Trophoblast cell (in vitro differentiated cells and primary cell): ENCODE data around the gene EXOSC9.

Experiments
- DNase-seq, 2 donors: peaks; one replicate each; pipeline ENCODE4 v3.0.0-alpha.2; 2016
- H2AFZ ChIP-seq: 2 replicates; pipeline ENCODE4 v1.6.1; 2013; ENCODE audit warnings: low read length, moderate library complexity, mild to moderate bottlenecking; ENCODE audit not compliant: insufficient read depth, poor library complexity
- H2AK5ac ChIP-seq: 2 replicates; pipeline ENCODE4 v1.6.1; 2013; ENCODE audit warnings: mild to moderate bottlenecking, low read length
- H2BK120ac ChIP-seq: 2 replicates; pipeline ENCODE4 v1.6.1; 2013; ENCODE audit warnings: low read length, mild to moderate bottlenecking, moderate library complexity; ENCODE audit not compliant: insufficient read depth, poor library complexity
- H2BK12ac ChIP-seq: 2 replicates; pipeline ENCODE4 v1.6.1; 2013; ENCODE audit warnings: mild to moderate bottlenecking, low read length, moderate library complexity
- H2BK5ac ChIP-seq: 2 replicates; pipeline ENCODE4 v1.6.1; 2013; ENCODE audit warnings: low read length, low read depth, moderate library complexity, mild to moderate bottlenecking; ENCODE audit not compliant: poor library complexity
- H3K14ac ChIP-seq: 2 replicates; pipeline ENCODE4 v1.6.1; 2013; ENCODE audit warnings: mild to moderate bottlenecking, low read length
- H3K18ac ChIP-seq: 2 replicates; pipeline ENCODE4 v1.6.1; 2013; ENCODE audit warnings: mild to moderate bottlenecking, low read length
- H3K23ac ChIP-seq: 2 replicates; pipeline ENCODE4 v1.6.1; 2013; ENCODE audit warnings: low read length
- H3K27ac ChIP-seq: 2 replicates; pipeline ENCODE4 v1.5.1; 2013; ENCODE audit warnings: low read depth, mild to moderate bottlenecking, inconsistent platforms, low read length, moderate library complexity
- H3K27me3 ChIP-seq: 2 replicates; pipeline ENCODE4 v1.6.1; 2013; ENCODE audit warnings: inconsistent platforms, mild to moderate bottlenecking, low read length, moderate library complexity; ENCODE audit not compliant: insufficient read depth
- H3K36me3 ChIP-seq, 2 experiments: 1 replicate in 1 of 2; 2 replicates in 1 of 2; pipeline ENCODE4 v1.6.1; 2013; ENCODE audit warnings: low read length in 2 of 2, mild to moderate bottlenecking in 2 of 2, moderate library complexity in 1 of 2; ENCODE audit not compliant: insufficient read depth in 2 of 2, control insufficient read depth in 1 of 2
- H3K4ac ChIP-seq: 2 replicates; pipeline ENCODE4 v1.6.1; 2013; ENCODE audit warnings: low read depth, mild to moderate bottlenecking, low read length, moderate library complexity
- H3K4me1 ChIP-seq, 2 experiments: 1 replicate in 1 of 2; 2 replicates in 1 of 2; pipeline ENCODE4 v1.6.1; 2013; ENCODE audit warnings: low read length in 2 of 2, mild to moderate bottlenecking in 2 of 2, moderate library complexity in 1 of 2; ENCODE audit not compliant: insufficient read depth in 2 of 2, control insufficient read depth in 1 of 2
- H3K4me2 ChIP-seq: 2 replicates; pipeline ENCODE4 v1.6.1; 2013; ENCODE audit warnings: inconsistent platforms, mild to moderate bottlenecking, low read length, moderate library complexity
- H3K4me3 ChIP-seq: 2 replicates; pipeline ENCODE4 v1.5.1; 2013; ENCODE audit warnings: mild to moderate bottlenecking, low read depth, low read length, inconsistent platforms
- H3K79me1 ChIP-seq: one replicate; pipeline ENCODE4 v1.6.1; 2013; ENCODE audit warnings: low read length
- H3K79me2 ChIP-seq: 2 replicates; pipeline ENCODE4 v1.6.1; 2013; ENCODE audit warnings: low read length, mild to moderate bottlenecking; ENCODE audit not compliant: control insufficient read depth, insufficient read depth, poor library complexity
- H3K9ac ChIP-seq: 2 replicates; pipeline ENCODE4 v1.6.1; 2013; ENCODE audit warnings: mild to moderate bottlenecking, low read length
- H3K9me3 ChIP-seq: 2 replicates; pipeline ENCODE4 v1.6.1; 2013; ENCODE audit warnings: low read depth, mild to moderate bottlenecking, control low read depth, inconsistent platforms, low read length; ENCODE audit not compliant: insufficient read depth
- H4K12ac ChIP-seq: 2 replicates; pipeline ENCODE4 v1.6.1; 2013; ENCODE audit warnings: low read depth, mild to moderate bottlenecking, low read length, moderate library complexity
- H4K8ac ChIP-seq: 2 replicates; pipeline ENCODE4 v1.6.1; 2013; ENCODE audit warnings: low read depth, mild to moderate bottlenecking, low read length, moderate library complexity
- H4K91ac ChIP-seq: one replicate; pipeline ENCODE4 v1.6.1; 2013; ENCODE audit warnings: low read depth, mild to moderate bottlenecking, low read length, moderate library complexity
- WGBS: extraction: QIAGEN DNeasy Blood & Tissue Kit; methylation state at CpG from one replicate; pipeline ENCODE4 v1.1.7; 2013; ENCODE audit warnings: missing lambda C conversion rate; ENCODE audit not compliant: insufficient read length, insufficient coverage; ENCODE audit errors: extremely low coverage; 5-methylcytosine and 5-hydroxymethylcytosine counted together

EXOSC9 gene

DNA sequence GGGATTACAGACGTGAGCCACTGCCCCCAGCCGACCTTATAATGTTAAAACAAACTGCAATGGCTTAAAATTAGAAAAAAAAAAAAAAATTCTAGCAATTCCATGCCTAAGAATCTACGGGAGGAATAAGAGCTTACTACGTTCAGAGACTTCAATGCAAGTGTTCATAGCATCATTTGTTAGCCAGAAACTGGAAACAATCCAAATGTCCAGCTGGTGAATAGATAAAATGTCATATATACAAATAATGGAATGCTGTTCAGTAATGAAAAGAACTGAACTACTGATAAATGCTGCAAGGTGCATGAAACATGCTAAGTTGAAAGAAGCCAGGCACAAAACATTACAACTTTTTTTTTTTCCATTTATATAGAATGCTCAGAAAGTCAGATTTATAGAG, 5.3 kb downstream of the EXOSC9 start:
- H3K9ac ChIP-seq, result no peak overlapping the region
- H3K9me3 ChIP-seq, result no peaks in the 10 kb centered on the region
- no peak overlapping the region for H4K91ac ChIP-seq
- H3K4me1 ChIP-seq, result no peaks in the 10 kb centered on the region
- H3K79me1 ChIP-seq, result peaks cover under 1% of the 10 kb centered on the region
- no CpG with 5 or more reads among the region's 4 CpGs for WGBS
- no peak overlapping the region for H3K14ac ChIP-seq
- H3K23ac ChIP-seq, result no peak overlapping the region
- peaks cover 9 to 22% of the 10 kb centered on the region in 2 experiments for H3K36me3 ChIP-seq
- no peak overlapping the region for H3K4ac ChIP-seq
- H2BK5ac ChIP-seq, result no peak overlapping the region
- no peak overlapping the region for H3K4me3 ChIP-seq
- no peak overlapping the region for H2AK5ac ChIP-seq
- no peak overlapping the region for H4K8ac ChIP-seq
- H3K27me3 ChIP-seq, result no peaks in the 10 kb centered on the region
- no peak for DNase-seq
- H3K18ac ChIP-seq, result no peak overlapping the region
- peaks cover under 1% of the 10 kb centered on the region for H3K79me2 ChIP-seq
- H4K12ac ChIP-seq, result no peak overlapping the region
- H2AFZ ChIP-seq, result no peak overlapping the region
- no peak overlapping the region for H2BK120ac ChIP-seq
- no peak overlapping the region for H3K27ac ChIP-seq
- no peak overlapping the region for H3K4me2 ChIP-seq
- H2BK12ac ChIP-seq, result no peak overlapping the region

DNA sequence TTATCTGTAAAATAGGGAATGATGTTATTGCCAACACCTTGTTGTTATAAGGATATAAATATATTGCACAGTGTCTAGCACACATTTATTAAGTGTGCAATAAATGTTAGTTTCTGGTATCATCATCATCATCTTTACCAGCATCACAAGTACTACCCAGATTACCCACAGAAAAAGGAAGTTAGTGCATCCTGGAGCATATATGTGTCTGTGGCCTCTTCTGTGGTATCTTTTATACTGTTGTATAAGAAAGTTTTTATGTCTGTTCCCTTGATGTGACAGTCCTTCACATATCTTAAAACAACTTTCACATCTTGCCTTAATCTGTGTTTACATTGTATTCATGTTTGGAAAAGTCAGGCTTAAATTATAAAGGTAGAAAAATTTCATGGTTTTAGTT, 10.0 kb downstream of the EXOSC9 start:
- no peak overlapping the region for H3K23ac ChIP-seq
- H2AK5ac ChIP-seq, result no peak overlapping the region
- H3K36me3 ChIP-seq, result peaks cover 8 to 13% of the 10 kb centered on the region in 2 experiments
- H3K4ac ChIP-seq, result no peak overlapping the region
- no peak overlapping the region for H4K8ac ChIP-seq
- no peak overlapping the region for H2BK5ac ChIP-seq
- no peak overlapping the region for H3K4me3 ChIP-seq
- H3K18ac ChIP-seq, result no peak overlapping the region
- H3K79me2 ChIP-seq, result no peaks in the 10 kb centered on the region
- DNase-seq, result no peak
- no peak overlapping the region for H2AFZ ChIP-seq
- H3K4me2 ChIP-seq, result no peak overlapping the region
- H3K14ac ChIP-seq, result no peak overlapping the region
- H2BK12ac ChIP-seq, result no peak overlapping the region
- H4K12ac ChIP-seq, result no peak overlapping the region
- H3K79me1 ChIP-seq, result no peaks in the 10 kb centered on the region
- no peak overlapping the region for H3K9ac ChIP-seq
- no peaks in the 10 kb centered on the region for H3K9me3 ChIP-seq
- no peak overlapping the region for H4K91ac ChIP-seq
- H2BK120ac ChIP-seq, result no peak overlapping the region
- H3K4me1 ChIP-seq, result no peaks in the 10 kb centered on the region
- H3K27me3 ChIP-seq, result no peaks in the 10 kb centered on the region
- no peak overlapping the region for H3K27ac ChIP-seq

DNA sequence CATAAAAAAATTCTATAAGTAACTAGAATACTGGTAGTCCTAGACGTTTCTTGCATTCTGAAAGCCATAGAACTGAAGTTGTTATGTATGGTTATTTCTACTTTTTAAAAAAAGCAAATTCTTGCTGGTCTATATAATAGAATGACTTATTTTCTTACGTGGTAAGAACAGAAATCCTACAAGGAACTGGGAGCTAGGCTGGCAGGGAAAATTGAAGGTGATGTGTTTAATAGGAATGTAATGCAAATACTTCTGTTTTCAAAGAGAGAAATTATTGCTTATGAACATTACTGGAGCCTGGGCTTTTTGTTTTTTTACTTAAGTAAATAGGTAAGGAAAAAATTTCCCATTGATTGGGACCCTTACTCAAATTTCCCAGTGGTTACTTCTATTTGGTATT, 13.6 kb downstream of the EXOSC9 start:
- Histone ChIP-seq H4K8ac (no peak overlapping the region), H3K27ac (no peak overlapping the region), H3K79me2 (no peaks in the 10 kb centered on the region), H3K14ac (no peak overlapping the region), H3K9ac (no peak overlapping the region), H2AFZ (no peak overlapping the region), H3K9me3 (no peaks in the 10 kb centered on the region), H3K4ac (no peak overlapping the region), H3K79me1 (no peaks in the 10 kb centered on the region), H2BK12ac (no peak overlapping the region), H3K23ac (no peak overlapping the region), H2BK5ac (no peak overlapping the region), H3K4me2 (no peak overlapping the region), H3K18ac (no peak overlapping the region), H3K27me3 (no peaks in the 10 kb centered on the region), H3K36me3 (peaks cover 7 to 12% of the 10 kb centered on the region in 2 experiments), H2BK120ac (no peak overlapping the region), H2AK5ac (no peak overlapping the region), H3K4me3 (no peak overlapping the region), H3K4me1 (no peaks in the 10 kb centered on the region), H4K91ac (no peak overlapping the region), H4K12ac (no peak overlapping the region)
- WGBS, result no CpG with 5 or more reads among the region's 2 CpGs
- no peak for DNase-seq

DNA sequence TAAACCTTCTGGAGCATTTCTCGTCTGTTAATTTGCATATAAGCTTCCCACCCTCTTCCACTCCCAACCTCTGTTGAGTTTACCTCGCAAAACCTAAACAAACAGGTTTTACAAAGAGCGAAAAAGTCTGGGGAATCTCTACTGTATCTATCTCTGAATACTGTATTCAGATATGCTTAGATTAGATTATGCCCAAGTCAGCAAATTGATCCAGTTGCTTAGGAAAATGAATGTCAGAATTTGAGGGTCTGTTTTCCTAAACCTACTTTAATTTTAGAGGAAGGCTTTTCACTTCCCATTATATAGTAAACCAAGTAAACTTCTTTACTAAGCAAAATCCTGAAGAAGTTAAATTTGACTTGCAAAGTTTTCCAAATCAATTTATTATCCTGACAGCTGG, 15.9 kb downstream of the EXOSC9 start:
- Histone ChIP-seq H2BK12ac (no peak overlapping the region), H3K4ac (no peak overlapping the region), H3K27ac (no peak overlapping the region), H3K4me3 (no peak overlapping the region), H3K9ac (no peak overlapping the region), H3K79me1 (no peaks in the 10 kb centered on the region), H3K36me3 (peaks cover 7 to 16% of the 10 kb centered on the region in 2 experiments), H2BK120ac (no peak overlapping the region), H3K14ac (no peak overlapping the region), H3K4me2 (no peak overlapping the region), H3K23ac (no peak overlapping the region), H3K18ac (no peak overlapping the region), H3K79me2 (no peaks in the 10 kb centered on the region), H4K12ac (no peak overlapping the region), H2BK5ac (no peak overlapping the region), H3K27me3 (no peaks in the 10 kb centered on the region), H2AFZ (no peak overlapping the region), H3K9me3 (no peaks in the 10 kb centered on the region), H4K8ac (no peak overlapping the region), H4K91ac (no peak overlapping the region), H2AK5ac (no peak overlapping the region), H3K4me1 (no peaks in the 10 kb centered on the region)
- DNase-seq, result no peak
- WGBS, result no CpG with 5 or more reads among the region's 3 CpGs
